Endothelial cell of umbilical vein (primary cell): Measurements from ENCODE around the gene TJP1. TPM values are rescaled to one million over a fixed set of nuclear protein-coding genes. Genes with fewer than 3 reads are reported as not detected.

Source experiments
- BruUV-seq: library from RNA; stranded (reverse); fragments of 400-500 nt; replicated peaks from 2 replicates; lab custom pipeline; 2021; lab: Mats Ljungman, UMichigan
- CTCF ChIA-PET: fragments of 300-600, 350-600 bp; sonication (Branson Sonifier 250); formaldehyde crosslinking; loops from one replicate; lab custom pipeline; 2021; ENCODE audit warnings: antibody characterized with exemption, inconsistent platforms; lab: Charles Lee
- POLR2A ChIA-PET: fragments of 300-600, 350-600 bp; sonication (Branson Sonifier 250); formaldehyde crosslinking; loops from one replicate; lab custom pipeline; 2021; ENCODE audit warnings: antibody characterized with exemption, inconsistent platforms; lab: Charles Lee
- DNase-seq: peaks from one replicate; pipeline ENCODE4 v3.0.0-alpha.2; 2011; ENCODE audit warnings: low read depth, low spot score
- FAIRE-seq: peaks from 2 replicates; lab custom pipeline; 2011; peaks lifted over from hg19 to GRCh38; lab: Jason Lieb, UNC
- H2AFZ ChIP-seq: 2 replicates; pipeline ENCODE4 v1.6.0; 2012; ENCODE audit warnings: low read depth, low read length, control low read depth, inconsistent platforms
- H3K27ac ChIP-seq: 2 replicates; pipeline ENCODE4 v1.5.1; 2011; ENCODE audit warnings: low read depth, mild to moderate bottlenecking, control low read depth, low read length, moderate library complexity; ENCODE audit not compliant: insufficient read depth
- H3K27me3 ChIP-seq, 2 experiments: 2 replicates each; pipeline versions ENCODE4 v1.6.0 to v1.6.1; 2011; ENCODE audit warnings: low read length in 2 of 2, mixed read lengths in 1 of 2; ENCODE audit not compliant: control insufficient read depth in 2 of 2, insufficient read depth in 2 of 2
- H3K36me3 ChIP-seq, 2 experiments: 2 replicates in 1 of 2; 3 replicates in 1 of 2; pipeline ENCODE4 v1.5.1; 2011; ENCODE audit warnings: low read length in 2 of 2, mild to moderate bottlenecking in 1 of 2, moderate library complexity in 1 of 2; ENCODE audit not compliant: control insufficient read depth in 2 of 2, insufficient read depth in 2 of 2; ENCODE audit errors: extremely low read depth in 1 of 2
- H3K4me1 ChIP-seq: 3 replicates; pipeline ENCODE4 v1.5.1; 2011; ENCODE audit warnings: mild to moderate bottlenecking, low read length; ENCODE audit not compliant: control insufficient read depth, insufficient read depth; ENCODE audit errors: extremely low read depth
- H3K4me2 ChIP-seq: 2 replicates; pipeline ENCODE4 v1.6.1; 2011; ENCODE audit warnings: low read length, control low read depth, mixed read lengths; ENCODE audit not compliant: insufficient read depth
- H3K4me3 ChIP-seq, 3 experiments: fragments of 200-600 bp in 1 of 3; sonication (generic), shearing (Covaris generic) in 1 of 3; replicated peaks in 1 of 3; 2 replicates each; pipeline ENCODE4 v1.5.1; 2011 to 2016; ENCODE audit warnings: control low read depth in 3 of 3, low read length in 3 of 3, mild to moderate bottlenecking in 2 of 3, inconsistent platforms in 1 of 3, low read depth in 1 of 3, moderate library complexity in 1 of 3; ENCODE audit not compliant: insufficient read depth in 1 of 3
- H3K79me2 ChIP-seq: 2 replicates; pipeline ENCODE4 v1.6.0; 2012; ENCODE audit warnings: low read length, inconsistent platforms; ENCODE audit not compliant: control insufficient read depth, insufficient read depth
- H3K9ac ChIP-seq: replicated peaks from 2 replicates; pipeline ENCODE3; 2011; ENCODE audit warnings: low read length, control low read depth; ENCODE audit not compliant: insufficient read depth; ENCODE audit errors: extremely low read depth
- H3K9me1 ChIP-seq: replicated peaks from 3 replicates; pipeline ENCODE4 v1.6.0; 2011; ENCODE audit warnings: mild to moderate bottlenecking, low read length; ENCODE audit not compliant: control insufficient read depth, insufficient read depth; ENCODE audit errors: extremely low read depth
- H3K9me3 ChIP-seq: replicated peaks from 2 replicates; pipeline ENCODE4 v1.5.1; 2012; ENCODE audit warnings: low read length, inconsistent platforms; ENCODE audit not compliant: control insufficient read depth, insufficient read depth
- H4K20me1 ChIP-seq: replicated peaks from 2 replicates; pipeline ENCODE3; 2011; ENCODE audit warnings: mild to moderate bottlenecking, low read length; ENCODE audit not compliant: control insufficient read depth, insufficient read depth; ENCODE audit errors: extremely low read depth
- EZH2 ChIP-seq: IDR thresholded peaks from 2 replicates; pipeline ENCODE4 v1.6.1; 2012; ENCODE audit warnings: borderline replicate concordance, low read depth, mild to moderate bottlenecking, moderate library complexity, low read length, inconsistent platforms; ENCODE audit not compliant: severe bottlenecking
- FOS ChIP-seq: IDR thresholded peaks from 2 replicates; pipeline ENCODE4 v1.6.1; 2011; ENCODE audit warnings: mild to moderate bottlenecking, low read length, moderate library complexity, borderline replicate concordance; ENCODE audit not compliant: insufficient read depth
- GATA2 ChIP-seq: IDR thresholded peaks from 2 replicates; pipeline ENCODE4 v1.7.0; 2011; ENCODE audit warnings: low read depth, mild to moderate bottlenecking, moderate library complexity, mixed read lengths, low read length; ENCODE audit not compliant: insufficient read length, insufficient read depth
- JUN ChIP-seq: IDR thresholded peaks from 2 replicates; pipeline ENCODE4 v1.6.1; 2011; ENCODE audit warnings: borderline replicate concordance, low read depth; ENCODE audit not compliant: insufficient read length, insufficient read depth
- MYC ChIP-seq: IDR thresholded peaks from one replicate; pipeline ENCODE4 v1.6.1; 2011; ENCODE audit warnings: mild to moderate bottlenecking, low read depth, low read length
- POLR2A ChIP-seq: IDR thresholded peaks from 2 replicates; pipeline ENCODE4 v1.6.1; 2012; ENCODE audit warnings: low read depth, mild to moderate bottlenecking, control low read depth, low read length
- POLR2AphosphoS5 ChIP-seq: IDR thresholded peaks from 2 replicates; pipeline ENCODE4 v1.6.1; 2012; ENCODE audit warnings: low read depth, mild to moderate bottlenecking, control low read depth, low read length, moderate library complexity; ENCODE audit not compliant: insufficient read depth
- dilution Hi-C: fragments of 300-500 bp; cut with MboI; formaldehyde crosslinking; loops from one replicate; pipeline ENCODE4 v1.15.0; 2019; ENCODE audit warnings: low sequenced_read_pairs; ENCODE audit not compliant: extremely low pct_ligation_motif_present
- intact Hi-C: fragments of 100-400 bp; cut with micrococcal nuclease; formaldehyde crosslinking; loops from one replicate; pipeline ENCODE4 v1.10.0; 2022
- polyA plus RNA-seq, 4 experiments: library from polyadenylated mRNA; depleted of rRNA in 3 of 4; stranded (reverse) in 3 of 4; unstranded in 1 of 4; fragments of >200 nt; gene quantifications; 2 replicates each; pipeline versions ENCODE4 v1.2.1 to v1.2.3, GENCODE V29; 2011 to 2012; ENCODE audit warnings: missing spikeins in 1 of 4
- total RNA-seq: library from RNA; stranded (reverse); gene quantifications from 2 replicates; pipeline ENCODE4 v1.2.3, GENCODE V29; 2021
- TF ChIP-seq, protein P1 (sequence below): IDR thresholded peaks from 2 replicates; pipeline ENCODE4 v1.6.1; 2011; ENCODE audit not compliant: insufficient read depth, insufficient read length
- TF ChIP-seq, protein P2 (sequence below), 2 donors: IDR thresholded peaks; 1 replicate in 1 of 2; 2 replicates in 1 of 2; pipeline ENCODE4 v1.5.1; 2011; ENCODE audit warnings: low read length in 2 of 2, mild to moderate bottlenecking in 2 of 2, moderate library complexity in 2 of 2, control low read depth in 1 of 2, inconsistent platforms in 1 of 2, low read depth in 1 of 2; ENCODE audit not compliant: insufficient read depth in 1 of 2; ENCODE audit errors: extremely low read depth in 1 of 2

TJP1 gene
- total and polyA plus RNA-seq, 2 donors (not counting 3 experiments of a cell fraction or from before 2014, with no cell fraction given) = 45.6 to 128 TPM

DNA sequence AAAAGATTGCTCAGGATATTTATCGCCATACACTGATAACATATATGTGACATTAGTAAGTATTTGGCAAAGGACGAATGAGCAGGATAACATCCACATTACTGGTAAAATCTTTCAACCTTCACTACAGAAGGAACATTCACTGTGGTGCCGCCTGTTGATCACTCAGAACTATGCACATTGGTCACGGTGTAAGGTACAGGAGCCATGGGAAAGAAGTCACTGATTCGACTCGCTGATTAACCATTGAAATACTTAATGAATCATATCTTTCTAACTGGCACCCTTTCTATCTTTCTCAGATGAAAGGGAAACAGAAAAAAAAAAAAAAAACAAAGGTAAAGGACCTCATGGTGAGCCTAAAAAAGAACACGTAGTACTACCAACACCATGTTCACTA lies 68.8 kb downstream of the TJP1 start:
- H3K36me3 ChIP-seq = peaks cover 5 to 8% of the 10 kb centered on the region in 2 experiments
- no peaks in the 10 kb centered on the region for H4K20me1 ChIP-seq

More for the DNA sequence above, 68.8 kb downstream of the TJP1 start:
- no peak for DNase-seq
- intact Hi-C loops (no loop called here), dilution Hi-C loops (no loop called here)
- FAIRE-seq = no peak
- TF ChIP-seq MYC = no peak
- TF ChIP-seq EZH2 = no peak
- TF ChIP-seq JUN = no peak
- TF ChIP-seq FOS = no peak
- TF ChIP-seq POLR2A = no peak
- no peak for TF ChIP-seq POLR2AphosphoS5
- no peak for TF ChIP-seq GATA2
- TF ChIP-seq, protein P1, sequence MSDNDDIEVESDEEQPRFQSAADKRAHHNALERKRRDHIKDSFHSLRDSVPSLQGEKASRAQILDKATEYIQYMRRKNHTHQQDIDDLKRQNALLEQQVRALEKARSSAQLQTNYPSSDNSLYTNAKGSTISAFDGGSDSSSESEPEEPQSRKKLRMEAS = no peak
- TF ChIP-seq, protein P2, sequence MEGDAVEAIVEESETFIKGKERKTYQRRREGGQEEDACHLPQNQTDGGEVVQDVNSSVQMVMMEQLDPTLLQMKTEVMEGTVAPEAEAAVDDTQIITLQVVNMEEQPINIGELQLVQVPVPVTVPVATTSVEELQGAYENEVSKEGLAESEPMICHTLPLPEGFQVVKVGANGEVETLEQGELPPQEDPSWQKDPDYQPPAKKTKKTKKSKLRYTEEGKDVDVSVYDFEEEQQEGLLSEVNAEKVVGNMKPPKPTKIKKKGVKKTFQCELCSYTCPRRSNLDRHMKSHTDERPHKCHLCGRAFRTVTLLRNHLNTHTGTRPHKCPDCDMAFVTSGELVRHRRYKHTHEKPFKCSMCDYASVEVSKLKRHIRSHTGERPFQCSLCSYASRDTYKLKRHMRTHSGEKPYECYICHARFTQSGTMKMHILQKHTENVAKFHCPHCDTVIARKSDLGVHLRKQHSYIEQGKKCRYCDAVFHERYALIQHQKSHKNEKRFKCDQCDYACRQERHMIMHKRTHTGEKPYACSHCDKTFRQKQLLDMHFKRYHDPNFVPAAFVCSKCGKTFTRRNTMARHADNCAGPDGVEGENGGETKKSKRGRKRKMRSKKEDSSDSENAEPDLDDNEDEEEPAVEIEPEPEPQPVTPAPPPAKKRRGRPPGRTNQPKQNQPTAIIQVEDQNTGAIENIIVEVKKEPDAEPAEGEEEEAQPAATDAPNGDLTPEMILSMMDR (IDR thresholded peaks at IDR 0.05; ENCODE audit: extremely low read depth in 1 of 2, insufficient read depth in 1 of 2, low read depth in 1 of 2, low read length in 2 of 2) = no peak
- no peak overlapping the region for H3K4me2 ChIP-seq
- no peak overlapping the region for H2AFZ ChIP-seq
- POLR2A ChIA-PET = no interaction called here
- H3K4me3 ChIP-seq = no peak overlapping the region
- H3K79me2 ChIP-seq = peaks cover 18% of the 10 kb centered on the region
- H3K9ac ChIP-seq = no peak overlapping the region
- no TSS peak for BruUV-seq
- no peaks in the 10 kb centered on the region for H3K9me3 ChIP-seq
- no peaks in the 10 kb centered on the region for H3K27me3 ChIP-seq
- H3K27ac ChIP-seq = no peak overlapping the region
- peaks cover 3% of the 10 kb centered on the region for H3K4me1 ChIP-seq
- CTCF ChIA-PET = no interaction called here
- no peaks in the 10 kb centered on the region for H3K9me1 ChIP-seq
